Endothelial cell of umbilical vein (primary cell): Measurements from ENCODE around the gene S100A13.

Experiments used
- CTCF ChIP-seq, 2 donors: IDR thresholded peaks; 1 replicate in 1 of 2; 2 replicates in 1 of 2; pipeline ENCODE4 v1.5.1; 2011; ENCODE audit warnings: low read length in 2 of 2, mild to moderate bottlenecking in 2 of 2, moderate library complexity in 2 of 2, control low read depth in 1 of 2, inconsistent platforms in 1 of 2, low read depth in 1 of 2; ENCODE audit not compliant: insufficient read depth in 1 of 2; ENCODE audit errors: extremely low read depth in 1 of 2
- POLR2A ChIP-seq: IDR thresholded peaks from 2 replicates; pipeline ENCODE4 v1.6.1; 2012; ENCODE audit warnings: low read depth, mild to moderate bottlenecking, control low read depth, low read length

GRCh38 chr1:153616917-153617311 is 10.4 kb downstream of the S100A13 start:
- no peak for TF ChIP-seq CTCF (IDR thresholded peaks at IDR 0.05; ENCODE audit: extremely low read depth in 1 of 2, insufficient read depth in 1 of 2, low read depth in 1 of 2, low read length in 2 of 2)
- no peak for TF ChIP-seq POLR2A
